ENCODE measurements around the gene GPR55.
"Not testable (repeated sequence)": the region's sequence is repeated elsewhere in the genome, so short reads cannot be mapped to it uniquely, and the experiment has no call there.

Gene GPR55

GRCh38 chr2:230924470-230925341 is at the start of gene GPR55:
Gene GPR55, minus strand, starts transcription at chr2:230925242. Its CDS starts 14,280 bp downstream, at chr2:230910962.
- no peak for DNase-seq

GRCh38 chr2:230974096-230974913 is 49.3 kb upstream of the GPR55 start:
- no peak for DNase-seq

- DNase-seq: no peak
Observed at GRCh38 chr2:230972046-230972445, 47.0 kb upstream of the GPR55 start.

- DNase-seq: no peak
Observed at GRCh38 chr2:230969659-230970015, 44.6 kb upstream of the GPR55 start.

- DNase-seq: no peak
Observed at GRCh38 chr2:230968921-230969658, 44.0 kb upstream of the GPR55 start.

GRCh38 chr2:230968314-230968713 is 43.3 kb upstream of the GPR55 start:
- not testable (repeated sequence) for DNase-seq

GRCh38 chr2:230967113-230967512 is 42.1 kb upstream of the GPR55 start:
- DNase-seq: no peak

GRCh38 chr2:230964136-230964730 is 39.2 kb upstream of the GPR55 start:
- no peak for DNase-seq

GRCh38 chr2:230961091-230961491 is 36.0 kb upstream of the GPR55 start:
- no peak for DNase-seq

GRCh38 chr2:230960026-230960425 is 35.0 kb upstream of the GPR55 start:
- DNase-seq: no peak

- no peak for DNase-seq
Observed at GRCh38 chr2:230958820-230959756, 34.0 kb upstream of the GPR55 start.

- DNase-seq: no peak
Observed at GRCh38 chr2:230957756-230958391, 32.8 kb upstream of the GPR55 start.

GRCh38 chr2:230956827-230957755 is 32.0 kb upstream of the GPR55 start:
- no peak for DNase-seq

- no peak for DNase-seq
Observed at GRCh38 chr2:230955163-230955737, 30.2 kb upstream of the GPR55 start.

GRCh38 chr2:230954746-230955145 is 29.7 kb upstream of the GPR55 start:
- no peak for DNase-seq

- no peak for DNase-seq
Observed at GRCh38 chr2:230953845-230954244, 28.8 kb upstream of the GPR55 start.

GRCh38 chr2:230952226-230952956 is 27.3 kb upstream of the GPR55 start:
- no peak for DNase-seq

GRCh38 chr2:230951396-230951795 is 26.4 kb upstream of the GPR55 start:
- DNase-seq: no peak

- no peak for DNase-seq
Observed at GRCh38 chr2:230950874-230951339, 25.9 kb upstream of the GPR55 start.

All from NCI-H2171 treated with DMSO at 0.1 percent for 48 hours (cell line).